GM06990 (cell line): Measurements from ENCODE around the gene PAQR4.
"Not testable (repeated sequence)": the region's sequence is repeated elsewhere in the genome, so short reads cannot be mapped to it uniquely, and the experiment has no call there.

Source experiments
- DNase-seq: peaks from one replicate; pipeline ENCODE4 v3.0.0-alpha.2; 2011; ENCODE audit not compliant: insufficient read length; ENCODE audit errors: extremely low read depth
- H3K27me3 ChIP-seq: replicated peaks from 2 replicates; pipeline ENCODE4 v1.6.0; 2011; ENCODE audit warnings: low read length; ENCODE audit not compliant: control insufficient read depth, insufficient read depth
- H3K36me3 ChIP-seq: 2 replicates; pipeline ENCODE4 v1.5.1; 2011; ENCODE audit warnings: low read length; ENCODE audit not compliant: control insufficient read depth, insufficient read depth
- H3K4me3 ChIP-seq: replicated peaks from 2 replicates; pipeline ENCODE4 v1.5.1; 2011; ENCODE audit warnings: low read depth, mild to moderate bottlenecking, control low read depth, low read length
- CTCF ChIP-seq: IDR thresholded peaks from 2 replicates; pipeline ENCODE4 v1.5.1; 2011; ENCODE audit warnings: low read length, control low read depth, mild to moderate bottlenecking, inconsistent platforms; ENCODE audit not compliant: insufficient read depth, poor library complexity, severe bottlenecking

PAQR4 gene

DNA sequence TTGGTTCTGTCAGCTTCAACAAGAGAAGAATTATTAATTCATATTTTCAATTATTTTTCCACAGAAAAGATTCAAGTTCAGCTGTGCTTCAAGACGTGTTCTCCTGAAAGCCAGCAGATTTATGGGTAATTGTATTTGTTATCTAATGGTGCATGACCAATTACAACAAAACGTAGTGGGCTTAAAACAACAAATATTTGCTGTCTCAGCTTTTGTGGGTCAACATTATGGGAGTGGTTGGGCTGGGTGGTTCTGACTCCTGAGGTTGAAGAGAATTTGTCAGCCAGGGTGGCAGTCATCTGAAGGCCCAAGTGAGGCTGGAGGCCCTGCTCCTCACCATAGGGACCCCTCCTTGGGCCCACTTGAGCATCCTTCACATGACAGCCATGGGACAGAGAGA lies 29.2 kb upstream of the PAQR4 start:
- DNase-seq = no peak
- H3K27me3 ChIP-seq = no peaks in the 10 kb centered on the region
- no peak for TF ChIP-seq CTCF
- peaks cover 19% of the 10 kb centered on the region for H3K36me3 ChIP-seq
- no peak overlapping the region for H3K4me3 ChIP-seq

GRCh38 chr16:2942045-2942444 lies 27.1 kb upstream of the PAQR4 start:
- no peak for TF ChIP-seq CTCF
- DNase-seq = no peak
- Histone ChIP-seq H3K36me3 (peaks cover 13% of the 10 kb centered on the region), H3K27me3 (no peaks in the 10 kb centered on the region), H3K4me3 (no peak overlapping the region)

DNA sequence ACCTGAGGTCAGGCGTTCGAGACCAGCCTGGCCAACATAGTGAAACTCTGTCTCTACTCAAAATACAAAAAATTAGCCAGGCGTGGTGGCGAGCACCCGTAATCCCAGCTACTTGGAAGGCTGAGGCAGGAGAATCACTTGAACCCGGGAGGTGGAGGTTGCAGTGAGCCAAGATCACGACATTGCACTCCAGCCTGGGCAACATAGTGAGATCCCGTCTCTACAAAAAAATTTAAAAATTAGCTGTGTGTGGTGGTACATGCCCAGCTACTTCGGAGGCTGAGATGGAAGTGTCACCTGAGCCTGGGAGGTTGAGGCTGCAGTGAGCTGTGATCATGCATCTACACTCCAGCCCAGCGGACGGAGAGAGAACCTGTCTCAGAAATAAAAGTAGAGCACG lies 25.4 kb upstream of the PAQR4 start:
- H3K27me3 ChIP-seq, DNase-seq, H3K36me3 ChIP-seq, H3K4me3 ChIP-seq: not testable (repeated sequence)

DNA sequence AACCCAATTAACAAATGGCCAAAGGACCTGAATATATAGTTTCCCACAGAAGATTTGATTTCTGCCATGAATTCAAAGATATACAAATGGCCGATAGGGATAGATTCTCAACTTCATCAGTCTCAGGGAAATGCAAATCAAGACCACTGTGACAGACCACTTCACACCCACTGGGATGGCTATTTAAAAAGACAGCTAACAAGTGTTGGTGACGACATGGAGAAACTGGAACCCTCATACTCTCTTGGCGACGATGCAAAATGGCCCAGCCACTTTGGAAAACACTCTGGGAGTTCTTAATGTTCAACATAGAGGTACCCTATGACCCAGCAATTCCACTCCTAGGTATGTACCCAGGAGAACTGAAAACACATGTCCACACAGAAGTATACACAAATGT lies 22.5 kb upstream of the PAQR4 start:
- Histone ChIP-seq H3K36me3 (no peaks in the 10 kb centered on the region), H3K4me3 (no peak overlapping the region), H3K27me3 (no peaks in the 10 kb centered on the region)
- TF ChIP-seq CTCF = no peak
- no peak for DNase-seq

GRCh38 chr16:2948807-2949704 lies 20.1 kb upstream of the PAQR4 start:
- no peak overlapping the region for H3K4me3 ChIP-seq
- no peak for DNase-seq
- no peaks in the 10 kb centered on the region for H3K27me3 ChIP-seq
- TF ChIP-seq CTCF = no peak
- no peaks in the 10 kb centered on the region for H3K36me3 ChIP-seq

- H3K4me3 ChIP-seq = no peak overlapping the region
- DNase-seq = no peak
- H3K36me3 ChIP-seq = no peaks in the 10 kb centered on the region
- no peak for TF ChIP-seq CTCF
- H3K27me3 ChIP-seq = no peaks in the 10 kb centered on the region
These were observed 19.3 kb upstream of the PAQR4 start for GRCh38 chr16:2949705-2950352.
